22Rv1 (cell line): Measurements from ENCODE around the gene UBE2O.

Source experiments
- H3K27ac ChIP-seq: fragments of 450-650 bp; 2 replicates; pipeline ENCODE4 v1.5.1; 2017
- ZFX ChIP-seq: fragments of 450-650 bp; IDR thresholded peaks from 2 replicates; pipeline ENCODE4 v1.6.1; 2017; ENCODE audit warnings: antibody characterized with exemption, borderline replicate concordance
- TF ChIP-seq, protein P1 (sequence below): fragments of 450-650 bp; IDR thresholded peaks from 2 replicates; pipeline ENCODE4 v1.5.1; 2017; ENCODE audit warnings: mild to moderate bottlenecking

UBE2O gene

GRCh38 chr17:76369804-76370203 is 83.1 kb downstream of the UBE2O start:
- H3K27ac ChIP-seq, result no peak overlapping the region
- TF ChIP-seq, protein P1, sequence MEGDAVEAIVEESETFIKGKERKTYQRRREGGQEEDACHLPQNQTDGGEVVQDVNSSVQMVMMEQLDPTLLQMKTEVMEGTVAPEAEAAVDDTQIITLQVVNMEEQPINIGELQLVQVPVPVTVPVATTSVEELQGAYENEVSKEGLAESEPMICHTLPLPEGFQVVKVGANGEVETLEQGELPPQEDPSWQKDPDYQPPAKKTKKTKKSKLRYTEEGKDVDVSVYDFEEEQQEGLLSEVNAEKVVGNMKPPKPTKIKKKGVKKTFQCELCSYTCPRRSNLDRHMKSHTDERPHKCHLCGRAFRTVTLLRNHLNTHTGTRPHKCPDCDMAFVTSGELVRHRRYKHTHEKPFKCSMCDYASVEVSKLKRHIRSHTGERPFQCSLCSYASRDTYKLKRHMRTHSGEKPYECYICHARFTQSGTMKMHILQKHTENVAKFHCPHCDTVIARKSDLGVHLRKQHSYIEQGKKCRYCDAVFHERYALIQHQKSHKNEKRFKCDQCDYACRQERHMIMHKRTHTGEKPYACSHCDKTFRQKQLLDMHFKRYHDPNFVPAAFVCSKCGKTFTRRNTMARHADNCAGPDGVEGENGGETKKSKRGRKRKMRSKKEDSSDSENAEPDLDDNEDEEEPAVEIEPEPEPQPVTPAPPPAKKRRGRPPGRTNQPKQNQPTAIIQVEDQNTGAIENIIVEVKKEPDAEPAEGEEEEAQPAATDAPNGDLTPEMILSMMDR, result no peak
- no peak for TF ChIP-seq ZFX

GRCh38 chr17:76369379-76369778 is 83.6 kb downstream of the UBE2O start:
- H3K27ac ChIP-seq, result no peak overlapping the region
- no peak for TF ChIP-seq ZFX
- TF ChIP-seq, protein P1, result no peak

DNA sequence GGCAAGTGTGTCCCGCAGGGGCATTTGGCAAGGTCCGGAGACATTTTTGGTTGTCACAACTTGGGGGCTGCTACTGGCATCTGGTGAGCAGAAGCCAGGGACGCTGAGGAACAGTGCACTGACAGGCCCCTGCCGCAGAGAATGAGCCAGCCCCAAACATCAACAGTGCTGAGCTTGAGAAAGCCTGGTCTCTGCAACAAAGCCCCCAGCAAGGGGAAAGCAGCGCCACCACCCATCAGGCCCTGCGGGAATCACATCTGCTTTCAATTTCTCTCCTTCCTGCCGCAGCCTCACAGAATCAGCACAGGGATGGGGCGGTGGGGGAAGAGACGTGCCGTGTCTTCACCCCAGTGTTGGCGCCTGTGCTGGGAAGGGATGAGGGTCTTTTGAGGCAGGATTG is 84.4 kb downstream of the UBE2O start:
- H3K27ac ChIP-seq, result no peak overlapping the region
- TF ChIP-seq, protein P1, result no peak
- TF ChIP-seq ZFX, result no peak

- TF ChIP-seq ZFX, result no peak
- TF ChIP-seq, protein P1, result no peak
- H3K27ac ChIP-seq, result no peak overlapping the region
Observed at GRCh38 chr17:76367642-76368041, 85.3 kb downstream of the UBE2O start.

GRCh38 chr17:76366247-76366646 is 86.7 kb downstream of the UBE2O start:
- TF ChIP-seq, protein P1, result no peak
- TF ChIP-seq ZFX, result no peak
- no peak overlapping the region for H3K27ac ChIP-seq

GRCh38 chr17:76365256-76365903 is 87.6 kb downstream of the UBE2O start:
- TF ChIP-seq, protein P1, result peak; percentile 70
- TF ChIP-seq ZFX, result no peak
- H3K27ac ChIP-seq, result no peak overlapping the region

GRCh38 chr17:76363107-76363842 is 89.7 kb downstream of the UBE2O start:
- TF ChIP-seq ZFX, result no peak
- TF ChIP-seq, protein P1, result no peak
- H3K27ac ChIP-seq, result no peak overlapping the region
